IMR-90 (cell line): ENCODE measurements around the gene CCL4. TPM values are rescaled to one million over a fixed set of nuclear protein-coding genes. Genes with fewer than 3 reads are reported as not detected.

Source experiments
- ATAC-seq: fragments of 200-7000 bp; cut with Tn5 transposase; 2 replicates; pipeline ENCODE4 v1.9.1; 2020; ENCODE audit warnings: low read depth, mild to moderate bottlenecking, moderate library complexity
- BruUV-seq: library from RNA; stranded (reverse); fragments of 400-500 nt; replicated peaks from 2 replicates; lab custom pipeline; 2021; lab: Mats Ljungman, UMichigan
- CTCF ChIA-PET: fragments of 300-600 bp; formaldehyde crosslinking; extraction: SDS; loops from one replicate; lab custom pipeline; 2021; ENCODE audit warnings: antibody characterized with exemption; lab: Yijun Ruan, JAX
- POLR2A ChIA-PET: fragments of 300-600 bp; sonication (Branson Sonifier 250); formaldehyde crosslinking; loops from one replicate; lab custom pipeline; 2022; ENCODE audit warnings: antibody characterized with exemption; ENCODE audit not compliant: unreplicated experiment; lab: Charles Lee
- DNase-seq: peaks from one replicate; pipeline ENCODE4 v3.0.0; 2013
- H2AFZ ChIP-seq: replicated peaks from 2 replicates; pipeline ENCODE3; 2013; ENCODE audit warnings: low read length, mild to moderate bottlenecking; ENCODE audit not compliant: poor library complexity
- H2AK5ac ChIP-seq: 2 replicates; pipeline ENCODE4 v1.6.1; 2013; ENCODE audit warnings: low read depth, low read length, inconsistent platforms
- H2AK9ac ChIP-seq: replicated peaks from 2 replicates; pipeline ENCODE3; 2013; ENCODE audit warnings: mild to moderate bottlenecking, low read depth, low read length, moderate library complexity; ENCODE audit not compliant: poor library complexity
- H2BK120ac ChIP-seq: 2 replicates; pipeline ENCODE4 v1.6.1; 2013; ENCODE audit warnings: low read depth, low read length, inconsistent platforms
- H2BK15ac ChIP-seq: 3 replicates; pipeline ENCODE4 v1.6.1; 2013; ENCODE audit warnings: low read depth, low read length, inconsistent platforms
- H2BK20ac ChIP-seq: 2 replicates; pipeline ENCODE4 v1.6.1; 2013; ENCODE audit warnings: low read depth, mild to moderate bottlenecking, inconsistent platforms, low read length, moderate library complexity
- H2BK5ac ChIP-seq: 2 replicates; pipeline ENCODE4 v1.6.1; 2013; ENCODE audit warnings: mild to moderate bottlenecking, low read depth, low read length, inconsistent platforms; ENCODE audit not compliant: poor library complexity, severe bottlenecking
- H3K14ac ChIP-seq: replicated peaks from 2 replicates; pipeline ENCODE4 v1.6.1; 2013; ENCODE audit warnings: low read depth, low read length, inconsistent platforms
- H3K18ac ChIP-seq: 2 replicates; pipeline ENCODE4 v1.6.1; 2013; ENCODE audit warnings: low read depth, low read length, control low read depth
- H3K23ac ChIP-seq: 2 replicates; pipeline ENCODE4 v1.6.1; 2013; ENCODE audit warnings: low read depth, low read length, inconsistent platforms
- H3K27ac ChIP-seq: 2 replicates; pipeline ENCODE4 v1.5.1; 2013; ENCODE audit warnings: mild to moderate bottlenecking, control low read depth, low read length; ENCODE audit not compliant: insufficient read depth
- H3K27me3 ChIP-seq: 2 replicates; pipeline ENCODE4 v1.6.1; 2013; ENCODE audit warnings: low read length; ENCODE audit not compliant: control insufficient read depth, insufficient read depth
- H3K36me3 ChIP-seq: 2 replicates; pipeline ENCODE4 v1.6.1; 2013; ENCODE audit warnings: low read length, mixed read lengths; ENCODE audit not compliant: control insufficient read depth, insufficient read depth
- H3K4ac ChIP-seq: 2 replicates; pipeline ENCODE4 v1.6.1; 2013; ENCODE audit warnings: low read depth, low read length, inconsistent platforms
- H3K4me1 ChIP-seq: 2 replicates; pipeline ENCODE4 v1.6.1; 2013; ENCODE audit warnings: low read length, mixed read lengths; ENCODE audit not compliant: control insufficient read depth, insufficient read depth
- H3K4me2 ChIP-seq: 2 replicates; pipeline ENCODE4 v1.6.1; 2013; ENCODE audit warnings: low read depth, mild to moderate bottlenecking, control low read depth, low read length, moderate library complexity
- H3K4me3 ChIP-seq: 2 replicates; pipeline ENCODE4 v1.5.1; 2013; ENCODE audit warnings: low read depth, mild to moderate bottlenecking, control low read depth, low read length, moderate library complexity; ENCODE audit not compliant: insufficient read depth
- H3K56ac ChIP-seq: 2 replicates; pipeline ENCODE4 v1.6.1; 2013; ENCODE audit warnings: low read length, inconsistent platforms; ENCODE audit not compliant: insufficient read depth; ENCODE audit errors: extremely low read depth
- H3K79me1 ChIP-seq, 2 experiments: 2 replicates each; pipeline ENCODE4 v1.6.1; 2013; ENCODE audit warnings: low read length in 2 of 2, inconsistent platforms in 1 of 2, low read depth in 1 of 2
- H3K9ac ChIP-seq: 2 replicates; pipeline ENCODE4 v1.6.1; 2013; ENCODE audit warnings: low read depth, low read length, control low read depth
- H3K9me1 ChIP-seq: 2 replicates; pipeline ENCODE4 v1.6.1; 2013; ENCODE audit warnings: low read length, inconsistent platforms; ENCODE audit not compliant: insufficient read depth
- H3K9me3 ChIP-seq: 2 replicates; pipeline ENCODE4 v1.6.1; 2013; ENCODE audit warnings: low read length; ENCODE audit not compliant: control insufficient read depth, insufficient read depth
- H4K20me1 ChIP-seq: 2 replicates; pipeline ENCODE4 v1.6.1; 2013; ENCODE audit warnings: low read length, inconsistent platforms; ENCODE audit not compliant: insufficient read depth
- H4K5ac ChIP-seq: 2 replicates; pipeline ENCODE4 v1.6.1; 2013; ENCODE audit warnings: mild to moderate bottlenecking, low read depth, low read length, control low read depth
- H4K8ac ChIP-seq, 2 experiments: 2 replicates each; pipeline ENCODE4 v1.6.1; 2013; ENCODE audit warnings: low read depth in 2 of 2, low read length in 2 of 2, control low read depth in 1 of 2, inconsistent platforms in 1 of 2
- H4K91ac ChIP-seq: 2 replicates; pipeline ENCODE4 v1.6.1; 2013; ENCODE audit warnings: low read depth, low read length, inconsistent platforms; ENCODE audit not compliant: insufficient read depth
- BHLHE40 ChIP-seq: fragments of 150-350 bp; IDR thresholded peaks from 2 replicates; pipeline ENCODE4 v1.6.1; 2016; ENCODE audit warnings: mild to moderate bottlenecking, low read depth, low read length
- CEBPB ChIP-seq: IDR thresholded peaks from 2 replicates; pipeline ENCODE4 v1.6.1; 2012; ENCODE audit warnings: low read depth, low read length, improper control_type of control experiment
- CTCF ChIP-seq: conservative IDR thresholded peaks from 2 replicates; pipeline ENCODE4 v1.5.1; 2012; ENCODE audit warnings: mild to moderate bottlenecking, low read depth, low read length, improper control_type of control experiment
- ELK1 ChIP-seq: fragments of 150-350 bp; IDR thresholded peaks from 2 replicates; pipeline ENCODE4 v1.6.1; 2016; ENCODE audit warnings: low read depth, mild to moderate bottlenecking, low read length, moderate library complexity, borderline replicate concordance
- FOS ChIP-seq: fragments of 150-350 bp; IDR thresholded peaks from 2 replicates; pipeline ENCODE4 v1.6.1; 2016; ENCODE audit warnings: low read depth, low read length
- MAFK ChIP-seq: IDR thresholded peaks from 2 replicates; pipeline ENCODE4 v1.6.1; 2012; ENCODE audit warnings: low read depth, low read length, improper control_type of control experiment
- MAZ ChIP-seq: IDR thresholded peaks from 2 replicates; pipeline ENCODE4 v1.6.1; 2012; ENCODE audit warnings: low read depth, mild to moderate bottlenecking, low read length, improper control_type of control experiment, moderate library complexity, borderline replicate concordance
- MXI1 ChIP-seq: IDR thresholded peaks from 2 replicates; pipeline ENCODE4 v1.6.1; 2012; ENCODE audit warnings: low read depth, mild to moderate bottlenecking, low read length, moderate library complexity, borderline replicate concordance
- NFE2L2 ChIP-seq: fragments of 150-350 bp; IDR thresholded peaks from 2 replicates; pipeline ENCODE4 v1.6.1; 2016; ENCODE audit warnings: low read depth, mild to moderate bottlenecking, low read length
- POLR2A ChIP-seq: IDR thresholded peaks from 2 replicates; pipeline ENCODE4 v1.6.1; 2012; ENCODE audit warnings: mild to moderate bottlenecking, low read depth, low read length
- RAD21 ChIP-seq: IDR thresholded peaks from 2 replicates; pipeline ENCODE4 v1.6.1; 2012; ENCODE audit warnings: low read length, improper control_type of control experiment
- RCOR1 ChIP-seq: IDR thresholded peaks from 2 replicates; pipeline ENCODE4 v1.6.1; 2012; ENCODE audit warnings: mild to moderate bottlenecking, low read length, improper control_type of control experiment; ENCODE audit not compliant: insufficient replicate concordance
- RFX5 ChIP-seq: IDR thresholded peaks from 2 replicates; pipeline ENCODE4 v1.8.0; 2012; ENCODE audit warnings: low read depth, mild to moderate bottlenecking, low read length, moderate library complexity
- SMC3 ChIP-seq: fragments of 150-350 bp; IDR thresholded peaks from 2 replicates; pipeline ENCODE4 v1.6.1; 2016; ENCODE audit warnings: low read depth, mild to moderate bottlenecking, antibody characterized with exemption, low read length, moderate library complexity
- USF2 ChIP-seq: fragments of 150-350 bp; IDR thresholded peaks from 2 replicates; pipeline ENCODE4 v1.6.1; 2017; ENCODE audit warnings: mild to moderate bottlenecking, antibody characterized with exemption, low read length, low read depth
- WGBS, 2 experiments: methylation state at CpG; one replicate each; pipeline versions ENCODE4 v1.1.5 to v1.1.7; 2013; ENCODE audit warnings: missing lambda C conversion rate in 2 of 2; ENCODE audit not compliant: insufficient read length in 1 of 2; ENCODE audit errors: extremely low coverage in 2 of 2; 5-methylcytosine and 5-hydroxymethylcytosine counted together
- dilution Hi-C: fragments of 300-500 bp; cut with HindIII; formaldehyde crosslinking; loops from one replicate; pipeline ENCODE4 v1.14.3; 2018; ENCODE audit warnings: low sequenced_read_pairs; ENCODE audit not compliant: unreplicated experiment
- in situ Hi-C: fragments of 300-500 bp; cut with MboI; formaldehyde crosslinking; loops from 3 replicates; pipeline ENCODE4 v1.14.3; 2019; ENCODE audit warnings: low sequenced_read_pairs, inconsistent platforms, mixed read lengths
- intact Hi-C: fragments of 100-400 bp; cut with micrococcal nuclease; formaldehyde crosslinking; loops from 2 replicates; pipeline ENCODE4 v1.10.0; 2022
- polyA plus RNA-seq, 3 experiments: library from polyadenylated mRNA; depleted of rRNA; stranded (reverse); fragments of >200 nt; gene quantifications; 2 replicates each; pipeline ENCODE4 v1.2.3, GENCODE V29; 2012; ENCODE audit warnings: low replicate concordance in 1 of 3
- total RNA-seq: library from RNA; depleted of rRNA; stranded (reverse); fragments of >200 nt; gene quantifications from 2 replicates; pipeline ENCODE4 v1.2.3, GENCODE V29; 2012

CCL4 gene
- total and polyA plus RNA-seq, 2 of the 4 experiments (the other 2 are of a cell fraction) = not detected

- Histone ChIP-seq H3K4ac (no peak overlapping the region), H3K4me3 (no peak overlapping the region), H4K8ac (no peak overlapping the region), H2BK20ac (no peak overlapping the region), H3K4me1 (no peaks in the 10 kb centered on the region), H2AFZ (no peak overlapping the region), H2AK5ac (no peak overlapping the region), H3K18ac (no peak overlapping the region), H4K20me1 (no peaks in the 10 kb centered on the region), H3K4me2 (no peak overlapping the region), H3K36me3 (no peaks in the 10 kb centered on the region), H2BK15ac (no peak overlapping the region), H2BK120ac (no peak overlapping the region), H3K14ac (no peak overlapping the region), H3K9ac (no peak overlapping the region), H3K23ac (no peak overlapping the region), H3K56ac (no peak overlapping the region), H3K27ac (no peak overlapping the region), H2AK9ac (no peak overlapping the region), H4K91ac (no peak overlapping the region), H3K79me1 (no peaks in the 10 kb centered on the region), H2BK5ac (no peak overlapping the region), H3K27me3 (no peaks in the 10 kb centered on the region; the same call in 1 of the 2 replicates), H3K9me3 (no peaks in the 10 kb centered on the region), H4K5ac (no peak overlapping the region), H3K9me1 (no peaks in the 10 kb centered on the region)
- TF ChIP-seq MXI1 = no peak
- no peak for TF ChIP-seq RCOR1
- no peak for TF ChIP-seq POLR2A
- no peak for TF ChIP-seq RAD21
- TF ChIP-seq RFX5 = no peak
- no peak for TF ChIP-seq MAFK
- TF ChIP-seq USF2 = no peak
- no peak for TF ChIP-seq ELK1
- TF ChIP-seq FOS = no peak
- no peak for TF ChIP-seq CTCF
- TF ChIP-seq NFE2L2 = no peak
- no peak for TF ChIP-seq SMC3
- TF ChIP-seq CEBPB = no peak
- TF ChIP-seq MAZ = no peak
- no peak for TF ChIP-seq BHLHE40
- in situ Hi-C loops (no loop called here), intact Hi-C loops (no loop called here), dilution Hi-C loops (no loop called here)
- ATAC-seq (no peak), DNase-seq (no peak)
- no CpG with 5 or more reads among the region's 1 CpG for WGBS, 2 experiments
- CTCF ChIA-PET = no interaction called here
- no TSS peak for BruUV-seq
- POLR2A ChIA-PET = no interaction called here
These were observed 16.8 kb upstream of the CCL4 start for GRCh38 chr17:36086791-36087190.
